ENCODE results near the gene ARHGEF11.

GRCh38 chr1:156887734-156888133 lies 157.8 kb downstream of the ARHGEF11 start:
- no peak for TF ChIP-seq CTCF (IDR thresholded peaks at IDR 0.05 in 8 of 11, conservative IDR thresholded peaks at IDR 0.05 in 3 of 11)
- no peak for TF ChIP-seq POLR2AphosphoS5 (IDR thresholded peaks at IDR 0.05)
- no peak for TF ChIP-seq POLR2A (IDR thresholded peaks at IDR 0.05)

Measured in spleen (tissue), 7 donors.